HG02763 (cell line): ENCODE measurements around the gene ATP6V1D.
"Not testable (repeated sequence)": the region's sequence is repeated elsewhere in the genome, so short reads cannot be mapped to it uniquely, and the experiment has no call there.

Source experiments
- ATAC-seq: cut with Tn5 transposase; IDR thresholded peaks from one replicate; pipeline ENCODE4 v1.9.1; 2021; ENCODE audit warnings: mild to moderate bottlenecking, moderate library complexity; ENCODE audit not compliant: unreplicated experiment

ATP6V1D gene

GRCh38 chr14:67359775-67360469 lies at the start of gene ATP6V1D, which contains the start of gene EIF2S1:
ATP6V1D (minus strand) TSS chr14:67359804; CDS start chr14:67359698, 106 bp downstream.
EIF2S1 (plus strand) TSS chr14:67360328; CDS start chr14:67364768, 4,440 bp downstream.
- peak; percentile 90 for ATAC-seq

- ATAC-seq = not testable (repeated sequence)
These were observed 48.7 kb upstream of the ATP6V1D start for GRCh38 chr14:67408122-67408801.

GRCh38 chr14:67405771-67406170 lies 46.2 kb upstream of the ATP6V1D start:
- ATAC-seq = no peak

- no peak for ATAC-seq
These were observed 40.8 kb upstream of the ATP6V1D start for GRCh38 chr14:67400434-67400833.

- no peak for ATAC-seq
These were observed 37.9 kb upstream of the ATP6V1D start for GRCh38 chr14:67397536-67397935.

- ATAC-seq = no peak
These were observed 36.9 kb upstream of the ATP6V1D start for GRCh38 chr14:67396381-67396970.

GRCh38 chr14:67395876-67396189 lies 36.2 kb upstream of the ATP6V1D start:
- ATAC-seq = no peak

GRCh38 chr14:67395086-67395875 lies 35.7 kb upstream of the ATP6V1D start:
- no peak for ATAC-seq

- ATAC-seq = no peak
These were observed 34.1 kb upstream of the ATP6V1D start for GRCh38 chr14:67393689-67394088.

- ATAC-seq = no peak
These were observed 33.2 kb upstream of the ATP6V1D start for GRCh38 chr14:67392800-67393199.

GRCh38 chr14:67392123-67392522 lies 32.5 kb upstream of the ATP6V1D start:
- no peak for ATAC-seq

GRCh38 chr14:67391268-67391667 lies 31.7 kb upstream of the ATP6V1D start:
- no peak for ATAC-seq

GRCh38 chr14:67389811-67390534 lies 30.4 kb upstream of the ATP6V1D start:
- ATAC-seq = no peak

GRCh38 chr14:67389275-67389674 lies 29.7 kb upstream of the ATP6V1D start:
- ATAC-seq = no peak

GRCh38 chr14:67387195-67387594 lies 27.6 kb upstream of the ATP6V1D start:
- ATAC-seq = no peak

- ATAC-seq = no peak
These were observed 26.0 kb upstream of the ATP6V1D start for GRCh38 chr14:67385618-67386017.

GRCh38 chr14:67385120-67385519 lies 25.5 kb upstream of the ATP6V1D start:
- no peak for ATAC-seq

- no peak for ATAC-seq
These were observed 18.3 kb upstream of the ATP6V1D start for GRCh38 chr14:67377916-67378315.

GRCh38 chr14:67373347-67373746 lies 13.7 kb upstream of the ATP6V1D start:
- no peak for ATAC-seq

- no peak for ATAC-seq
These were observed 13.2 kb upstream of the ATP6V1D start for GRCh38 chr14:67372833-67373232.
